ENCODE data around the gene MAD1L1. TPM values are rescaled to one million over a fixed set of nuclear protein-coding genes. Genes with fewer than 3 reads are reported as not detected.

Gene MAD1L1
- total and polyA plus RNA-seq, 2 of the 8 experiments (the other 6 are each of a cell fraction or from before 2014, with no cell fraction given), result 40.4 to 44.6 TPM

GRCh38 chr7:1843271-1843861, 389.4 kb downstream of the MAD1L1 start:
- H3K36me3 ChIP-seq (ENCODE audit: control insufficient read depth in 2 of 4, insufficient read depth in 4 of 4, low read length in 3 of 4), result no peaks in the 10 kb centered on the region
- H3K27ac ChIP-seq (ENCODE audit: low read depth, low read length), result no peak overlapping the region
- H2AFZ ChIP-seq (ENCODE audit: low read length), result no peak overlapping the region
- H3K23me2 ChIP-seq (ENCODE audit: low read depth, low read length), result no peaks in the 10 kb centered on the region
- no peak overlapping the region for H2AK5ac ChIP-seq (ENCODE audit: low read depth, low read length)
- H3K14ac ChIP-seq (ENCODE audit: insufficient read length), result no peak overlapping the region
- DNase-seq (ENCODE audit: low read depth in 1 of 2, low spot score in 2 of 2) (no peak), FAIRE-seq (no peak)
- H4K8ac ChIP-seq (ENCODE audit: extremely low read depth, insufficient read depth, low read length), result no peak overlapping the region; the same call in 1 of the 2 replicates
- no peak overlapping the region for H3K18ac ChIP-seq (ENCODE audit: extremely low read depth, low read length)
- H3K9ac ChIP-seq (replicated peaks in 1 of 4; ENCODE audit: extremely low read depth in 1 of 4, low read depth in 3 of 4, low read length in 3 of 4), result no peak overlapping the region
- H2BK5ac ChIP-seq (ENCODE audit: low read depth, low read length), result no peak overlapping the region
- H3K27me3 ChIP-seq (replicated peaks in 1 of 4; ENCODE audit: control insufficient read depth in 3 of 4, extremely low read depth in 1 of 4, insufficient read depth in 3 of 4, low read length in 3 of 4), result no peaks in the 10 kb centered on the region
- H3K79me1 ChIP-seq (ENCODE audit: low read depth, low read length), result no peaks in the 10 kb centered on the region; the same call in 1 of the 2 replicates
- H3K23ac ChIP-seq (ENCODE audit: insufficient read length), result no peak overlapping the region
- H4K91ac ChIP-seq (replicated peaks; ENCODE audit: insufficient read length, low read length), result no peak overlapping the region
- H3K4me1 ChIP-seq (replicated peaks in 1 of 4; ENCODE audit: control insufficient read depth in 3 of 4, insufficient read depth in 4 of 4, low read length in 3 of 4), result no peaks in the 10 kb centered on the region; a peak in 1 of 7 replicates
- no peak overlapping the region for H2BK12ac ChIP-seq (ENCODE audit: low read depth, low read length)
- no peak overlapping the region for H3K4me2 ChIP-seq (ENCODE audit: insufficient read depth in 1 of 2, low read depth in 2 of 2, low read length in 2 of 2)
- no peaks in the 10 kb centered on the region for H3K9me3 ChIP-seq (ENCODE audit: insufficient read depth in 2 of 2, low read depth in 1 of 2, low read length in 1 of 2)
- H3K56ac ChIP-seq (replicated peaks; ENCODE audit: insufficient read length, low read depth, low read length), result no peak overlapping the region
- H4K20me1 ChIP-seq (replicated peaks in 1 of 2; ENCODE audit: control insufficient read depth in 1 of 2, insufficient read depth in 2 of 2, low read length in 2 of 2), result peaks cover 3 to 4% of the 10 kb centered on the region in 2 experiments
- 92% methylated on average over 26 of the region's 26 CpGs; no CpG with 5 or more reads in 1 of the 2 experiments for WGBS, 2 experiments (ENCODE audit: extremely low coverage in 1 of 2, insufficient coverage in 1 of 2, insufficient read length in 1 of 2, insufficient replicate concordance in 2 of 2, low coverage in 1 of 2, low lambda C conversion rate in 2 of 2, missing lambda C conversion rate in 1 of 2)
- no peak overlapping the region for H2BK15ac ChIP-seq (ENCODE audit: low read length)
- ChIA-PET POLR2A (ENCODE audit: partially characterized antibody) (no interaction called here), CTCF (ENCODE audit: partially characterized antibody) (interaction anchor here (0.6 to 2.9 kb wide), 5 partner anchors 12 to 335 kb away, joined by 3 to 10 read pairs (median 4); no protein-coding TSS in a partner anchor)
- H2BK20ac ChIP-seq (ENCODE audit: low read length), result no peak overlapping the region
- no peaks in the 10 kb centered on the region for H3K79me2 ChIP-seq (ENCODE audit: control insufficient read depth in 1 of 2, insufficient read depth in 2 of 2, low read length in 2 of 2)
- no peak overlapping the region for H4K5ac ChIP-seq (ENCODE audit: insufficient read length, low read depth, low read length)
- no peak overlapping the region for H3K4me3 ChIP-seq (ENCODE audit: extremely low read depth in 1 of 4, insufficient read depth in 2 of 4, low read depth in 3 of 4, low read length in 4 of 4)
- no peak overlapping the region for H3K4ac ChIP-seq (replicated peaks; ENCODE audit: insufficient read length, low read depth, low read length)
- H2BK120ac ChIP-seq (replicated peaks; ENCODE audit: low read depth, low read length), result no peak overlapping the region
- TF ChIP-seq RAD21 (IDR thresholded peaks at IDR 0.05 in 1 of 2, conservative IDR thresholded peaks at IDR 0.05 in 1 of 2; ENCODE audit: low read depth in 2 of 2, low read length in 2 of 2), result no peak
- no peak for TF ChIP-seq PHF8 (conservative IDR thresholded peaks at IDR 0.05; ENCODE audit: low read depth, low read length)
- no peak for TF ChIP-seq JUND (IDR thresholded peaks at IDR 0.05; ENCODE audit: low read length)
- TF ChIP-seq EZH2 (IDR thresholded peaks at IDR 0.05; ENCODE audit: low read depth, low read length, severe bottlenecking), result no peak
- TF ChIP-seq SIRT6 (IDR thresholded peaks at IDR 0.05; ENCODE audit: low read length), result no peak
- no peak for TF ChIP-seq TEAD4 (IDR thresholded peaks at IDR 0.05; ENCODE audit: low read depth, low read length)
- TF ChIP-seq GTF2F1 (IDR thresholded peaks at IDR 0.05; ENCODE audit: borderline replicate concordance, low read depth, low read length), result no peak
- no peak for TF ChIP-seq E2F6 (IDR thresholded peaks at IDR 0.05)
- TF ChIP-seq JUN (IDR thresholded peaks at IDR 0.05; ENCODE audit: low read depth, low read length), result no peak
- TF ChIP-seq SIN3A (conservative IDR thresholded peaks at IDR 0.05 in 1 of 2, IDR thresholded peaks at IDR 0.05 in 1 of 2; ENCODE audit: low read depth in 1 of 2, low read length in 2 of 2), result no peak
- TF ChIP-seq POLR2A (IDR thresholded peaks at IDR 0.05; ENCODE audit: control extremely low read depth in 1 of 2, low read depth in 2 of 2, low read length in 2 of 2), result no peak
- no peak for TF ChIP-seq KDM4A (IDR thresholded peaks at IDR 0.05; ENCODE audit: low read depth, low read length, severe bottlenecking)
- TF ChIP-seq ASH2L (IDR thresholded peaks at IDR 0.05; ENCODE audit: low read length), result no peak
